ENCODE data around the gene OGDH.

DNA sequence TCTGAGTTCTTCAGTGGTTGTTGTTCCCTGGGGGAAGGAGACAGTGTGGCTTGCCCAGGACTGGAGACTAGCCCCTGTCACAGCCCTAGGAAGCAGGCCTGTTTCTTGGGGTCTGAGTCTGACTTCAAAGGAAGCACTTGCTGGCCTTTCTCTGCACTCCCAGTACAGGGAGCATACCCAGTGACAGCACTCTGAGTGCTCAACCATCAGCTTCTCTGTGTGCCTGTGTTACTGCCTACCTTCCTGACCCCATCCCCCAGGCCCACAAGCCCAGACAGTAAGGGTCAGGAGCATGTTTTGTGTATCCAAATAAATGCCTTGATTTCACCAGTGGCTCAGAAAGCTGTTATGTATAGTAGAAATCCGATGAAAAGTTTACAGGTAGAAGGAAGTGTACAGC, 48.9 kb downstream of the OGDH start:
- TF ChIP-seq CTCF (IDR thresholded peaks at IDR 0.05), result no peak
- no peak for TF ChIP-seq POLR2A (IDR thresholded peaks at IDR 0.05)
